HG03196 (cell line): ENCODE results near the gene PIH1D1.

ENCODE experiments used
- ATAC-seq: cut with Tn5 transposase; IDR thresholded peaks from one replicate; pipeline ENCODE4 v1.9.1; 2021; ENCODE audit not compliant: unreplicated experiment

The PIH1D1 gene

DNA sequence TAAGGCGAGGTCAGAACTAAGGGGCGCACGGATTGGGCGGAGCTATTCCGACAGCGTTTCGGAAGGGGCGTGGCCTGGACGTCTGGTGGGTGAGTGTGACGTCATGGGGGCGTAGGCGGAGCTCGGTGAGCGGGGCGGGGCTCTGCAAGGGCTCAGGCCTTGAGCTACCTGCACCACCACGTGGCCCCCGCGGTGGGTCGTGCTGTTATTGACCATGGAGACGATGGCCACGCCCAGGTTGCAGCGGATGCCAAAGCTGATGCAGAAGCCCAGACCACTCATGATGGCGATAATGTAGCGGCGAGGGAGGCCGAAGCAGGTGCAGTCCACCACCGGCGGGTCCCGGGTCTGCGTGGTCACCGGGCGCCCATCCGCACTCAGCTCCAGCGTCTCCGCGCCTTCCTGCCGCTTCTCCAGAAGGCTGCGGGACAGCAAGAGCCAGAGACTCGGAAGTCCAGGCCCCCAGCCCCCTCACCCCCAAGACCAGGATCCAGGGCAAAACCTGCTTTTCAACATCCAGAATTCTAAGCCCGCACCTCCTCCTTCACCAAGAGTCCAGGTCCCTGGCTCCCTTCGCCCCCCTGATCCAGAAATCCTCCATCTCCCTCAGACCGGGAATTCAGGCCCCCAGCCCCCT is 15.1 kb downstream of the PIH1D1 start:
- ATAC-seq, result no peak

DNA sequence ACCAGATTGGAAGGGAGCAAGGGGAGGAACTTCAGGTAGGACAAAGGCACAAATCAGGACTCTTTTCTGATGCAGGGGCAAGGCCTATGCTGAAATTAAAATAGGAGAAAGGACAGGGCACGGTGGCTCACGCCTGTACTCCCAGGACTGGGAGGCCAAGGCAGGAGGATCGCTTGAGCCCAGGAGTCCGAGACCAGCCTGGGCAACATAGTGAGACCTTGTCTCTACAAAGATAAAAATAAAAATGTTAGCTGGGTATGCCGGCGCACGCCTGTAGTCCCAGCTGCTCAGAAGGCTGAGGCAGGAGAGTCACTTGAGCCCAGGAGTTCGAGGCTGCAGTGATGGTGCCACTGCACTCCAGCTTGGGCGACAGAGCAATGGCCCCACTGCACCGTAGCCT is 15.9 kb downstream of the PIH1D1 start:
- ATAC-seq, result no peak

DNA sequence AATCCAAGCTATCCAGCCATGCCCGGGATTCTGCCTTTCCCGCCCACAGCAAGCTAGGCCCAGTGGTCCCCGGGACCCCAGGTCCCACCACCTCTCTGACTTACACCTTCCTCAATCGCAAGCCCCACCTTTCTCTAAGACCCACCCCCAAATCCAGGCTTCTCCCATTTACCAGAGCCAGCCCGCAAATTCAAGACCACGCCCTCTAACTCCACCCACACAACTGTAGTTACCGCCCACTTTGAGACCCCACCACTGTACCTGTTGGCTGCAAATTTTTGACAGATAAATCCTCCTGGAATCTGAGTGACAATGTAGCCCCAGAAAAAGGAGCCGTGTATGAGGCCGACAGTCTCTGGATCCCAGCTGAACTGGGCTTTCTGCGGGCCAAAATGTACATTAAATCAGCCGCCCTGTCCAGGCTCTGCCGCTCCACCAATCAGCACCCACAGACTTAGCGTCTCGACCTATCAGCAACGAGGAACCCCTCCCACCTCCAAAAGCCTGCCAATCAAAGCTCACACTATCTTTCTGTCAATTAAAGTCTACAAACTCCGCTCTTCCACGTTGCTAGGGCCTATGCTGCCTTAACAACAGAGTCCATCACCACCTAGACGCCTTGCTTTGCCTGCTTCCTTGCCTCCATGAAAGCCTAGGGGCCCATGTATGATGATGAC is 16.6 kb downstream of the PIH1D1 start:
- no peak for ATAC-seq

DNA sequence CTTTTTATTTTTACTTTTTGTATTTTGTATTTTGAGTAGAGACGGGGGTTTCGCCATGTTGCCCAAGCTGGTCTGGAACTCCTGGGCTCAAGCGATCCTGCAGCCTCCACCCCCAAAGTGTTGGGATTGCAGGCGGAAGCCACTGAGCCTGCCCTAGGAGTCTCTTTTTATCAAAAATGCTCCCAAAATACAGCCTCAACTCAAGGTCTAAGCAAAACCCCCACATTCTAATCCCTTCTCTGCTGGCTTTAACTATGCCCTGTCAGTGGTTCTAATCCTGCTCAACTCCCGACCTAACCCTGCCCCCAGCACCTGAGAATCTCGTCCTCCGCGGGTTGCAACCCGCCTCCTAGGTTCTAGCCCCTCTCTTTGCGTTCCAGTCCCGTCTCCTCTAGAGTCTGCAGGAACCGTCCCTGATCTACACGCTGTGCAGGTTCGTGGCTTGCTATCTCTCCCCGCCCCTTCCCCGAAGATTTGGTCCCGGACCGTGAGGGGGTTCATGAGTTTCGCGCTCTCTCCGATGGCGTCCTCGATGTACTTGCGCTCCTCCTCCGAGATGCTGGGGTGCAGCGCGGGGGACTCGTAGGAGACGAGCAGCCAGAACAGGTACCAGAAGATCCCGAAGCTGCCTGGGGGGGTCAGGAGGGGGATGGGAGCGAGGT is 18.2 kb downstream of the PIH1D1 start:
- ATAC-seq, result no peak

DNA sequence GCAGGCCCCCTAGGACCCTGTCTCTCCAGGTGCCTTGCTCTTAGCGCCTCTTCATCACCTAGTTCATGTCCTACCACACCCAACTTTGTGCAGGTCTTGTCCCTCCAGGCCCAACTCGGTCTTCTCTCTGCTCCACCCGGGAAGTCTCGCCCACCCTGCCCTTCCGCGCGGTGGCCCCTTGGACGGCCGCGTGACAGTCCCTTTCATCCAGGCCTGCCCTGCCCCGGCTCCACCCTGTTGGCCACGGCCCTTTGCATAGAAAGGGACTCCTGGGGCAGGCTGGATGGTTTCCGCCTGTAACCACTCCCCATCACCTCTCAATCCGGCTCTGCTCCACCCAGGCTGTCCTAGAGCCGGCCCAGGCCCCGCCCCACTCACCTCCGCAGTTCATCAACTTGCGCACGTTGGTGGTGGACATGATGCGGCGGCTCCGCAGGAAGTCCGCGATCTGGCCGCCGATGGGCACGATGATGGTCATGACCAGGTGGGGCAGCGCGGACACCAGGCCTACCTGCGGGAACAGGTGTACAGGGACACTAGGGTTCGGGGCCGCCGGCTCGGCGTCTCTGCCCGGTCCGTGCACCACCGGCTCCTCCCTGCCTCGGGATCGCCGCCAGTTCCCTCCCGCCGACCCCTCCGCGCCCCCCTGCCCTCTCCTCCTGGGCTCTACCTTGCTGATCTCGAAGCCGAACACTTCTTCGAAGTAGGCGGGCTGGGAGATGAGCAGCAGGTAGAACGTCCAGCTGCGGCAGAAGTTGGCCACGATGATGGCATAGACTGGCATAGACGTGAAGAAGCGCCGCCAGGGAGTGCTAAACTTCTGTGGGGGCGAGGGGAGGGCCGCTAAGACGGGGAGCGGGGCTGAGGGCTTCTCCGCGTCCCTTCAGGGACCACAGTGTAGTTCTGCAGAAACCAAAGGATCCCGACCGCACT is 19.2 kb downstream of the PIH1D1 start:
- ATAC-seq, result no peak

DNA sequence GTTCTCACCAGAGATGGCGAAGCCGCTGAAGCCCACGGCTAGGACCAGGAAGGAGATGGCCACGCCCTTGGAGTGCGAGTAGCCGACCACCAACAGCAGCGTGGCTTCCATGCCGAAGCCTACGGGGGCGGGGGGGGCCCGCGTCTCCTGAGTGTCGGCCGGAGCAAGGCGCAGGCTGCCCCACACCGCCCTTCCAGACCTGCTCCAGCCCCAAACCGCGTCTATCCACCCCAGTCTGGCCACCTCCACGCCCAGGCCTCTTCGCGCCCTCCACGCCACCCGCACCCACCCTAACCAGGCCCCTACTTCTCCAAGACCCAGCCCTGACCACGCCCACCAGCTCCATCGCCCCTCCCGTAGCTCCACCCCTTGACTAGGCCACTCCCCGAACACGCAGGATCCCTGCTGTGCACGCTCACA is 20.3 kb downstream of the PIH1D1 start:
- no peak for ATAC-seq

DNA sequence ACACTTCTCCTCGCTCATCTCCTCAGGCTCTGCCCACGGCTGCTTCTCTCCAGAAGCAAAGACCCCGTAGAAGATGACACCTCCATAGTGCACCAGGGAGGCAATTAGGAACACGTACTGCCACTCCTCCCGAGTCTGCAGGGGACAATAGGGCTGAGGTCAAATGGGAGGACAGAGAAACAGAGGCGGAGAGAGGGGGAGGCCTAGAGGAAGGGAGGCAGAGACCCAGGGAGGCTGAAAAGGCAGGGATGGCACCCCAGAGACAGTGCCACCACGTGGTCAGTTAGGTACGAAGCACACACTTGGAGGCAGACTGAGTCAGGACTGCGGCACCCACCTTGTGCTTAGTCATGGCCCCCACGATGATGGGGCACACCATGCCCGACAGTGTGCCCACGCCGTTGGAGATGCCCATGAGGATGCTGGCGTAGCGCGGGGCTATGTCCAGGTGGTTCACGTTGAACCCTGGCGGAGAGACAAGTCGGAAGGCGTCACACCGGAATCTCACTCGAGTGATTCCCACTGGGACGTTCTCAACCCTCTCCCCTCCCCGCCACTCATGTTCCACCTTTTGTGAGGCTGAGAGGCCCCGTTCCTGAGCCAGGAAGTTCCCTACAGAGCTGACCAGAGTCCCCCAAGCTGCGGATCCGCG is 20.8 kb downstream of the PIH1D1 start:
- ATAC-seq, result no peak

DNA sequence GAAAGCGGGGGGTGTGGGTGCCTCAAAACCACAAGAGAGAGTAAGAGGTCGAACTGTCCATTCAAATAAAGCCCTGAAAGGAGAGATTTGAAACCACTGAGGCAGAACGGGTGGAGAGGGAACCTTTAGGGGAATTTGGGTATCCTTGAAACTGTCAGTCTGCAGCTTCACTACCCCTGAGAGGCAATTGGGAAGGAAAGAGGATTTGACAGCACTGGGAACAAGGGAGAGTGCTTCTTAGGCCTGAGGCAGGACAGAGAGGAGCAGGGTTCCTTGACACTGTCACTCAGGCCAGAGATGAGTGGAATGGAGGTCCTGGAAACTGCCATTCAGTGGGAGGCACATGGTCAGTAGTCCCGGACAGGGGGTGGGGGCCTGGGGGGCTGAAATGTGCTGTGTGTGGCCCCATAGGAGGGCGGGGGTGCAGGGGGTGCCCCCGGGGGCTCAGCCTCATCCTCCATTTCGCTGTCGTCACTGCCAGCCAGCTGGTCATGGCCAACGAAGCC is 21.4 kb downstream of the PIH1D1 start:
- no peak for ATAC-seq

DNA sequence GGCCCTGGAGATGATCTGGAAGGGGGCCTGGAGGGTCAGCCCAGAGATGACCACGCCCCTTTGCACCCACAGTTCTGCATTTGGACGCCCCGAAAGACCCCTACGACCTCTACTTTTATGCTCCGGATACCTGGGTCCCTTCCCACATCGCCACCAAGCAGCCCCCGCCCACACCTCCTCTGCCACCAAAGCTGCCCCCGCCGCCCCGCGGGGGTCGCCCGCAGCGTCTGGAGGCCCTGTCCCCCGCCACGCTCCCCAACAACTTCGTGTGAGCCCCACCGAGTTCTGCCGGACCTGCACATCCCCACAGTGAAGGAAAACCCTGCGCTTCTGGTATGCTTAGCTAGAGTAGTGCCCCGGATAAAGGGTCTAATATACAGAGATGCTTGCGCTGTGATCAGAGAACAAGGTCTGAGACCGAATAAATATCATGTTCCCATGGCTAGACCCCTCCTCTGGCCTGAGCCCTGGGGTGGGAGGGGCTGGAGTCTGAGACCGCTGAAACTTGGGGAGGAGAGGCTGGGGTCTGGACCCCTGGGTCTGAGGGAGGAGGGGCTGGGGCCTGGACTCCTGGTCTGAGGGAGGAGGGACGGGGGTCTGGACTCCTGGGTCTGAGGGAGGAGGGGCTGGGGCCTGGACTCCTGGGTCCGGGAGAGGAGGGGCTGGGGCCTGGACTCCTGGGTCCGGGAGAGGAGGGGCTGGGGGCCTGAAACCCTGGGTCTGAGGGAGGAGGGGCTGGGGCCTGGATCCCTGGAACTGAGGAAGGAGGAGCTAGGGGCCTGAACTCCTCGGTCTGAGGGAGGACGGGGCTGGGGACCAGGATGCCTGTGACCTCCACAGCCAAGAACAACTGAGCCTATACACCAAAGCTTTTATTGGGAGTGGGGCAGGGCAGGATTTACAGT is 22.8 kb downstream of the PIH1D1 start:
- no peak for ATAC-seq

DNA sequence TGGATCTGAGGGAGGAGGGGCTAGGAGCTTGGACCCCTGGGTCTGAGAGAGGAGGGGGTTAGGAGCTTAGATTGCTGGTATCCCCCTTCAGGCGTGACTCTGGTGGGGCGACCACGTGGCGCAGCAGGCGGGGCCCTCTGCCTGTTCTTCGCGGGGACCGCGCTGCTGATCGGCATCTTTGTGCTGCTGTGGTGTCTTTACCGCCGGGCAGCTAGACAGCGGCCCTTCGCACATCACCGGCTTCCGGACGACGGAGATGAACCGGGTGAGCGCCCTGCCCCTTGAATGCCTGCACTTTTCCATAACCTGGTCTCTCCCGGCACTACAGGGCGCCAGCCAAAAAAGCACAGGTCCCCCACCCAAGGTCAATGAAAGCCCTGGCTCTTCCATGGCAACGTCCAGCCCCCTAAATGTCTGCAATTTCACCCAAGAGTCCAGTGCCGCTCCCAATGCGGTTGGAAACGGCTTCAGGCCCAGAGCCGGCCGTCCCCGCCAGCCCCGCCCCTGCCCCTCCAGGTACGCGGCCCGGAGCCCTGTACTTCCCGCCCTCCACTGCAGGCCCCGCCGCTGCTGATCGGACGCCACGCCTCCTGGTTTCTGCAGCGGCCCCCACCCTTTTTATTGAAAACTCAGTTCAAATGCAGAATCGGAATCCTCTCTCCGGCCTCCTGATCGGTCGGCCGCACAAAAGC is 23.6 kb downstream of the PIH1D1 start:
- no peak for ATAC-seq

DNA sequence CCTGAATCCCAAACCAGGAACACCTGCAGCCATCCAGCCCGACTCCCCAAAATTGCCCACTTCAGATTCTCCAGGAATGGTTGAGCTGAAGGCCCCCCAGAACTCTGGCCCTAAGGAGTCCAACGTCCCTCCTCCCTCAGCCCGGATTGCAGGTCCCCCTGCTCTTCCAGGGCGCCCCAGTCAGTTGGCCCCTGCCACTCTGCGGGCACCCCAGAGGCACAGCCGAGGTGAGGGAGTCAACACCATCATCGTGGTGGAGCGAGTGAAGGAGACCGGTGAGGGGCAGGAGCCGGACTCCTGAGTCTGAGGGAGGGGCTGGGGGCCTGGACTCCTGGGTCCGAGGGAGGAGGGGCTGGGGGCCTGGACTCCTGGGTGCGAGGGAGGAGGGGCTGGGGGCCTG is 24.3 kb downstream of the PIH1D1 start:
- no peak for ATAC-seq

DNA sequence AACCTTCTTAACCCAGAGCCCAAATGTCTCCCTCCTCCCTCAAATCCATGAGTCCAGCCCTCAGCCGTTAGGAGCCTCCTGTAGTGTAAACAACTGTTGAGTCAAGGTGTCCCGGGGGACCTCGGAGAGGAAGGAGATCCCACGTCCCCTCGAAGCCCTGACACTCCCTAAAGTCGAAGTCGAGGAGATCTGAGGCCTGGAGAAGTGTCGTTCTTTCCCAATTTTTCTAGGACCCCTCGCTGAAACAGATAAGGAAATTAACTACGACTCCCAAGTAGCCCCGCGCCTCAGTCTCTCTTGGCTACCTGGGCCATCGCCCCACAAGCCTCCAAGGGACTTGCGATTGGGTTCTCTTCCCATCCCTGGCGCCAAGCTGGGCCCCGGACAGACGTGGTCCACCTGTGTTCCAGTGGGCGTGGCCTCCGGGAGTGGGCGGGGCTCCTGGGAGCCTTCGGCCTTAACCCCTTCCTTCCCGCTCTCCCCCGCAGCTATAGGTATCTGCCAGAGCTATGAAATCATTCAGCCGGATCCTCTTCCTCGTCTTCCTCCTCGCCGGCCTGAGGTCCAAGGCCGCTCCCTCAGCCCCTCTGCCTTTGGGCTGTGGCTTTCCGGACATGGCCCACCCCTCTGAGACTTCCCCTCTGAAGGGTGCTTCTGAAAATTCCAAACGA is 25.6 kb downstream of the PIH1D1 start:
- no peak for ATAC-seq

DNA sequence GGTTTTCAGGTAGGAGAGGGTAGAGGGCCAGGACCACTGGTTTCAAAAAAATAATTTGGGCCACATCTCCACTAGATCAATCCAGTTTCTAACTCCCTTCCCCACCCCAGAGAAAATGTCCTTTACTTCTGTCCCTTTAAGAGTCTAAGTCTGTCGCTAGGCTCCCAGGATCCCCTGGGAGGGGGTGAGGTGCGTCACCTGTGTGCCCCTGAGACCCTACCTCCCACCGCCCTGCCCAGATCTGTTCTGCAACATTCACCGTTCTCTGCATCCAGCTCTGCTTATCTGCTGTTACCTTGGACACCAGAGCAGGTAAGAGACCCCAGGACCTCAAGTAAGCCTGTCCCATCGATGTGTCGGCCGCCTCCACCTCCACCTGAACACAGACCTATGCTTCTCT is 26.4 kb downstream of the PIH1D1 start, which contains the start of gene GFY:
Gene GFY (plus strand): TSS at position 211 of the 400 bp plus-strand sequence. CDS start 1,043 bp downstream, outside the sequence.
- ATAC-seq, result no peak

DNA sequence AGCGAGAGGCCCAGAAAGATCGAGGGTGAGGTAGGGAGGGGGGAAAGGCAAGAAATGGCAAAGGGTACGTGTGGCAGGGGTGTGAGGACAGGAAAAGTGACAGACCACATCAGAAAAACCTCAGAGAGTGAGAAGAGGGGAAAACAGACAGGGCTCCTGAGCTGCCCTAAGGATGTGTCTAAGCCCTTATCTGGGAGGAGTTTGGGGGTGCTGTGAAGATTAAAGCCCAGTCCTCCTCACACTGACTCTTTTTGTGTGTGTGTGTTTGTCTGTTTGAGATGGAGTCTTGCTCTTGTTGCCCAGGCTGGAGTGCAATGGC is 27.7 kb downstream of the PIH1D1 start:
- ATAC-seq, result no peak

DNA sequence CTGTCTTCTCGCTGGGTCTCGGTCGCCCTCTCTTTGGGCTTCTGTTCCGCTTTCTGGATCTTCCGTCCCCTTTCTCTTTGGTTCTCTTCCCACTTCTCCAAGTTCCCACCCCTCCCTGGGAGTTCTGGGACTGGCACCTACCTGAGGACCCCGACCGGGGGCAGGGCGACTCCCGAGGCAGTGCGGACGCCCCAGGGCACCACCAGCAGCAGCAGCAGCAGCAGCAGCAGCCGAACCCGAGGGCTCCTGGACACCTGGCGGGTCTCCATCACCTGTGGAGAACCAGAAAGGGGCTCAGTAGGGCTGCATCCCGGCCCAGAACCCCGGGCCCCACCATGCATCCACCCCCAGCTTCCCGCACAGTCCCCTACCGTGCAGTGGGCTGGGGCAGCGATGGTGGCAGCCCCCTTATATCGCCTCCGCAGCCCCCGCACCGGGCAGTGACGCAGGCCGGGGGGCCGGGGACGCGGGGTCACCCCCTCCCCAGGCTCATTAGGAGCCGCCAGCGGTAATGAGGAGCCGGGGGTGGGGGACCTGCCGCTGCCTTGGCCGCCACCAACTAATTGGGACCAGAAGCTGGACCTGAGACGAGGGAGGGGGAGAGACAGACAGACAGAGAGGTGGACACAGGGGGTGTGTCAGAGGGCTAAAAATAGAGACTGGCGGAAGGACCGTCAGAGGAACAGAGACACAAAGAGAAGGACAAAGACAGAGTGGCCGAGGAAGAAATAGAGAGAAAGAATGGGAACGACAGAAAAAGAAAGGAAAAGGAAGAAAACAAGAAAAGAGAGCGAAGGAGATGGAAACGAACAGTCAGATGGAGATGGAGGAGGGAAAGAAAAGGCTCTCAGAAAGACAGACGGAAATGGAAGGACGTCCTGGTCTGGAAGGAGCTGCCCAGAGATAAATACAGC is 28.3 kb downstream of the PIH1D1 start, which contains the start of gene PTH2:
Gene PTH2 (minus strand): TSS at position 371 of the 914 bp plus-strand sequence. CDS start 102 bp downstream, at position 269.
- no peak for ATAC-seq

DNA sequence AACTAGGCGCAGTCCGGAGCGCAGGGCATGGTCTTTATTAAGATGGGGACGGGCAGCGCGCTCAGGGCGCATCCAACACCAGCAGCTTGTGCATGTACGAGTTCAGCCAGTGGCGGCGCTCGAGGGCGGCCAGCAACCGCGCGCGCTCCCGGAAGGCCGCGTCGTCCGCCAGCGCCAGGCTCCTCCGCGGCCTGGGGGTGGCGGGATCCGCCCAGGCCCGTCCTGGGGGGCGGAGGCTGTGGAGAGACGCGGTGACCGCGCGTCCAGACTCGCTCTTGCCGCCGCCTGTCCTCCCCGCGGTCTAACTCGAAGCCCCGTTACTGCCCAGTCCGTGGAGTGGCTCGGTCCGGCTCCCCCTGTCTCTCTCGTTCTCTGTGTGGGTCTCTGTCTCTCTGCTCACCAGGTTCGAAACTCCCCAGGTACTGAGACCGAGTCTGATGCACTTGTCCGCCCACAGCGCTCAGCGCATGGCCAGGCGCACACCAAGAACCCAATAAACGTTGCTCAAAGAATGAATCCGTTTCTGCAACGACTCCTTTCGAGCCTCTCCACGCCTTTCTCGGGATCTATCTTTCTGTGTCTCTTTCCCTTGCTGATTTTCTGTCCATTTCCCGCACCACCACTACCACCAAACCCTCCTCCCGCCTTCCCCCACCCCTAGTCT is 29.1 kb downstream of the PIH1D1 start:
- no peak for ATAC-seq

DNA sequence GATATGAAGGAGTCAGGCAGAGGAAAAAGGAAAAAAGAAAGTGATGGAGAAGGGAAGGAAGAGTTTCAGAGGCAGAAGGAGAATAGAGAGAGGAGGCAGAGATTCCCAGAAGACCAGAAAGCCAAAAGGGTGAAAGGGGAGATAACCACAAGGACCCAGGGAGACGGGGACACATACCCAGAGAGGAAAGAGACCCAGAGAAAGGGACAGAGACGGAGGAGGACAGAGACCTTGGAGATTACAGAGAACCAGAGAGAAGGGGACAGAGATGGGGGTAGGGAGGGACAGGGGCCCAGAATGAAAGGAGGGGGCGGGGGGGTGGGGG is 29.8 kb downstream of the PIH1D1 start:
- no peak for ATAC-seq
